ENCODE results near the gene S100A16.

GRCh38 chr1:153661111-153661708 lies 48.3 kb upstream of the S100A16 start:
- no peak for TF ChIP-seq GATA2 (IDR thresholded peaks at IDR 0.05; ENCODE audit: low read depth, low read length)
- TF ChIP-seq GATA3 (IDR thresholded peaks at IDR 0.05; ENCODE audit: low read depth, low read length): no peak
